Kidney epithelial cell (primary cell): Measurements from ENCODE around the gene KCNMB4. TPM values are rescaled to one million over a fixed set of nuclear protein-coding genes. Genes with fewer than 3 reads are reported as not detected.
"Not testable (repeated sequence)": the region's sequence is repeated elsewhere in the genome, so short reads cannot be mapped to it uniquely, and the experiment has no call there.

Experiments used
- DNase-seq: peaks from one replicate; pipeline ENCODE4 v3.0.0-alpha.2; 2010; ENCODE audit warnings: low read depth
- H3K27me3 ChIP-seq: 2 replicates; pipeline ENCODE4 v1.6.0; 2011; ENCODE audit warnings: low read length; ENCODE audit not compliant: control insufficient read depth, insufficient read depth
- H3K36me3 ChIP-seq: 2 replicates; pipeline ENCODE4 v1.5.1; 2011; ENCODE audit warnings: low read length; ENCODE audit not compliant: control insufficient read depth, insufficient read depth
- H3K4me3 ChIP-seq: 2 replicates; pipeline ENCODE4 v1.5.1; 2011; ENCODE audit warnings: low read depth, mild to moderate bottlenecking, control low read depth, low read length
- CTCF ChIP-seq: IDR thresholded peaks from 2 replicates; pipeline ENCODE4 v1.5.1; 2011; ENCODE audit warnings: mild to moderate bottlenecking, moderate library complexity, low read length, control low read depth, inconsistent platforms; ENCODE audit not compliant: insufficient read depth, poor library complexity, severe bottlenecking
- total RNA-seq: library from RNA; depleted of rRNA; stranded (reverse); fragments of >200 nt; gene quantifications from 2 replicates; pipeline ENCODE4 v1.2.3, GENCODE V29; 2015

Gene KCNMB4
- total RNA-seq, 1 donor from 2014 or later, result 1.6 TPM

GRCh38 chr12:70379846-70380245 is 13.8 kb downstream of the KCNMB4 start:
- H3K36me3 ChIP-seq, result no peaks in the 10 kb centered on the region
- no peak for DNase-seq
- TF ChIP-seq CTCF, result no peak
- H3K27me3 ChIP-seq, result no peaks in the 10 kb centered on the region
- H3K4me3 ChIP-seq, result no peak overlapping the region

- no peaks in the 10 kb centered on the region for H3K27me3 ChIP-seq
- TF ChIP-seq CTCF, result no peak
- DNase-seq, result no peak
- no peaks in the 10 kb centered on the region for H3K36me3 ChIP-seq
- no peak overlapping the region for H3K4me3 ChIP-seq
Observed at GRCh38 chr12:70383484-70383883, 17.4 kb downstream of the KCNMB4 start.

- no peak for TF ChIP-seq CTCF
- DNase-seq, result no peak
- Histone ChIP-seq H3K4me3 (no peak overlapping the region), H3K36me3 (no peaks in the 10 kb centered on the region), H3K27me3 (no peaks in the 10 kb centered on the region)
Observed at GRCh38 chr12:70383886-70384285, 17.8 kb downstream of the KCNMB4 start.

- DNase-seq, result no peak
- no peak overlapping the region for H3K4me3 ChIP-seq
- no peaks in the 10 kb centered on the region for H3K27me3 ChIP-seq
- no peak for TF ChIP-seq CTCF
- no peaks in the 10 kb centered on the region for H3K36me3 ChIP-seq
Observed at GRCh38 chr12:70386771-70387170, 20.7 kb downstream of the KCNMB4 start.

GRCh38 chr12:70389678-70390077 is 23.6 kb downstream of the KCNMB4 start:
- no peak for TF ChIP-seq CTCF
- Histone ChIP-seq H3K36me3 (no peaks in the 10 kb centered on the region), H3K27me3 (no peaks in the 10 kb centered on the region), H3K4me3 (no peak overlapping the region)
- DNase-seq, result no peak

GRCh38 chr12:70392631-70393030 is 26.5 kb downstream of the KCNMB4 start:
- not testable (repeated sequence) for H3K4me3 ChIP-seq, H3K27me3 ChIP-seq, DNase-seq, H3K36me3 ChIP-seq
